ENCODE measurements around the gene FES. TPM values are rescaled to one million over a fixed set of nuclear protein-coding genes. Genes with fewer than 3 reads are reported as not detected.

Gene FES
- polyA plus RNA-seq, 1 of the 3 experiments (the other 2 are of a cell fraction): 0.03 TPM

GRCh38 chr15:90909976-90910375 lies 25.7 kb downstream of the FES start:
- no peaks in the 10 kb centered on the region for H3K4me1 ChIP-seq (ENCODE audit: control insufficient read depth in 1 of 2, insufficient read depth in 2 of 2, low read depth in 1 of 2, low read length in 1 of 2)
- DNase-seq: no peak
- TF ChIP-seq RXRA (IDR thresholded peaks at IDR 0.05; ENCODE audit: borderline replicate concordance, low read depth) (no peak), SMC3 (IDR thresholded peaks at IDR 0.05; ENCODE audit: low read depth, low read length) (no peak), MXI1 (IDR thresholded peaks at IDR 0.05; ENCODE audit: low read depth, low read length) (no peak), FOXM1 (IDR thresholded peaks at IDR 0.05; ENCODE audit: low read depth) (no peak), RFX5 (IDR thresholded peaks at IDR 0.05; ENCODE audit: low read length) (no peak), IRF3 (IDR thresholded peaks at IDR 0.05; ENCODE audit: low read depth, low read length) (no peak), CTCF (IDR thresholded peaks at IDR 0.05) (no peak), FOSL2 (IDR thresholded peaks at IDR 0.05; ENCODE audit: borderline replicate concordance, low read depth) (no peak), TEAD4 (IDR thresholded peaks at IDR 0.05; ENCODE audit: borderline replicate concordance, insufficient read depth) (no peak), SIN3A (IDR thresholded peaks at IDR 0.05; ENCODE audit: borderline replicate concordance, low read depth, low read length) (no peak), NRF1 (IDR thresholded peaks at IDR 0.05; ENCODE audit: low read depth, low read length) (no peak), CHD2 (IDR thresholded peaks at IDR 0.05; ENCODE audit: low read length, partially characterized antibody) (no peak), EP300 (IDR thresholded peaks at IDR 0.05; ENCODE audit: borderline replicate concordance in 1 of 2, low read depth in 1 of 2, low read length in 1 of 2) (no peak)
- TF ChIP-seq, protein P1, sequence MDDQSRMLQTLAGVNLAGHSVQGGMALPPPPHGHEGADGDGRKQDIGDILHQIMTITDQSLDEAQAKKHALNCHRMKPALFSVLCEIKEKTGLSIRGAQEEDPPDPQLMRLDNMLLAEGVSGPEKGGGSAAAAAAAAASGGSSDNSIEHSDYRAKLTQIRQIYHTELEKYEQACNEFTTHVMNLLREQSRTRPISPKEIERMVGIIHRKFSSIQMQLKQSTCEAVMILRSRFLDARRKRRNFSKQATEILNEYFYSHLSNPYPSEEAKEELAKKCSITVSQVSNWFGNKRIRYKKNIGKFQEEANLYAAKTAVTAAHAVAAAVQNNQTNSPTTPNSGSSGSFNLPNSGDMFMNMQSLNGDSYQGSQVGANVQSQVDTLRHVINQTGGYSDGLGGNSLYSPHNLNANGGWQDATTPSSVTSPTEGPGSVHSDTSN (IDR thresholded peaks at IDR 0.05): no peak
- TF ChIP-seq, protein P2, sequence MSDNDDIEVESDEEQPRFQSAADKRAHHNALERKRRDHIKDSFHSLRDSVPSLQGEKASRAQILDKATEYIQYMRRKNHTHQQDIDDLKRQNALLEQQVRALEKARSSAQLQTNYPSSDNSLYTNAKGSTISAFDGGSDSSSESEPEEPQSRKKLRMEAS (IDR thresholded peaks at IDR 0.05; ENCODE audit: low read depth): no peak
- H4K20me1 ChIP-seq (ENCODE audit: insufficient read depth): no peaks in the 10 kb centered on the region
- no peaks in the 10 kb centered on the region for H3F3A ChIP-seq (replicated peaks; ENCODE audit: insufficient read depth)
- CTCF ChIA-PET: interaction anchor here (0.7 to 1.5 kb wide), 3 partner anchors 22 to 57 kb away, joined by 3 to 8 read pairs (median 4); partner anchors contain the start of gene HDDC3
- peaks cover 0 to 68% of the 10 kb centered on the region in 2 experiments for H3K36me3 ChIP-seq (replicated peaks in 1 of 2; ENCODE audit: control insufficient read depth in 1 of 2, insufficient read depth in 2 of 2, low read length in 1 of 2)
- no peaks in the 10 kb centered on the region for H3K9me2 ChIP-seq
- 97% methylated on average over 8 of the region's 8 CpGs for WGBS (ENCODE audit: low lambda C conversion rate)
- H3K4me2 ChIP-seq: no peak overlapping the region
- no peaks in the 10 kb centered on the region for H3K27me3 ChIP-seq (ENCODE audit: insufficient read depth)
- no peak overlapping the region for H3K27ac ChIP-seq (ENCODE audit: low read depth in 2 of 2, low read length in 1 of 2)
- H2AFZ ChIP-seq (ENCODE audit: low read depth): no peak overlapping the region
- no peaks in the 10 kb centered on the region for H3K9me3 ChIP-seq
- POLR2A ChIA-PET: no interaction called here
- H3K9ac ChIP-seq: no peak overlapping the region
- H3K4me3 ChIP-seq (ENCODE audit: low read depth in 2 of 2, low read length in 1 of 2): no peak overlapping the region
- no peaks in the 10 kb centered on the region for H3K79me2 ChIP-seq (ENCODE audit: insufficient read depth)
